Stimulated activated CD8-positive, alpha-beta memory T cell treated with anti-CD3 and anti-CD28 coated beads, Interleukin-4, amount 100 ng/mL, for 24 hours (primary cell): ENCODE data around the gene TENT5A.

Experiments used
- DNase-seq: peaks from one replicate; pipeline ENCODE4 v3.0.0-alpha.2; 2020; ENCODE audit warnings: low read depth

The TENT5A gene

DNA sequence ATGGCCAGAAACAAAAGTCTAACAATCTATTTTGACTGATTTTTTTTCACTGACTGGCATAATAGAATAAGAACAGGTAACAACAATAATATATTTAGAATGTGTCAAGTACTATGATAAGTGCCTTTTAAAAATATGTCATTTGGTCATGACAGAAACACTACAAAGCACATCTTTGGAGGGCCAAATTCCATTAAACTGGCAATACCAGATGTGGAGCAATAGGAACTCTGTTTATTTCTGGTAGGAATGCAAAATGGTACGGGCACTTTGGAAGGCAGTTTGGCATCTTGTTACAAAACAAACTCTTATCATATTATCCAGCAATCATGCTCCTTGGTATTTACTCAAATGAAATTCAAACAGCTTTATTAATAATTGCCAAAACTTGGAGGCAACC is 39.3 kb downstream of the TENT5A start:
- no peak for DNase-seq

DNA sequence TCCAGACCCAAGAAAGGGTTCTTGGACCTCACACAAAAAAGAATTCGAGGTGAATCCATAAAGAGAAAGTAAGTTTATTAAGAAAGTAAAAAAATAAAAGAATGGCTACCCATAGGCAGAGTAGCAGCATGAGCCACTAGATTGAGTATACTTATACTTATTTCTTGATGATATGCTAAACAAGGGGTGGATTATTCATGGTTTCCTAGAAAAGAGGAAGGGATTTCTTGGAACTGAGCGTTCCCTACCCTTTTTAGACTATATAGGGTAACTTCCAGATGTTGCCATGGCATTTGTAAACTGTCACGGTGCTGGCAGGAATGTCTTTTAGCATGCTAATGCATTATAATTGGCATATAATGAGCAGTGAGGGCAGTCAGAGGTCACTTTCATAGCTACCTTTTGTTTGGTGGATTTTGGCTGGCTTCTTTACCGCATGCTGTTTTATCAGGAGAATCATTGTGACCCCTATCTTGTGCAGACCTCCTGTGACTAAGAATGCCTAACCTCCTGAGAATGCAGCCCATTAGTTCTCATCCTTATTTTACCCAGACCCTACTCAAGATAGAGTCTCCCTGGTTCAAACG is 44.3 kb downstream of the TENT5A start:
- no peak for DNase-seq

DNA sequence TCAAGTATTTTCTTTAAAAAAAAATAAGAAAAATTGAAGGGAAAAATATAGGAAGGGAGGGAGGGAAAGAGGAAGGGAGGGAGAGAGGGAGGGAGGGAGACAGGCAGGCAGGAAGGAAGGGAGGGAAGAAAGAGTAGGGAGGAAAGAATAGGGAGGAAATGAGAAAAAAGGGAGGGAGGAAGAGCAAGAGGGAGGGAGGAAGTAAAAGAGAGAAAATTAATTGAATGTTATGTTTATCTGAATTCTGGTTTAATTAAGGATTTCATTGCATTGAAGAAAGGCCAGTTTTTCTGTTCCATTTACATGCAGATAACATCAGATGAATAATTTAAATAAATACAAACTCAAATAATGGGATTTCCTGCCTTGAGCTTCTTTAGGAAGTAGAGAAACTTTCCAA is 47.8 kb downstream of the TENT5A start:
- no peak for DNase-seq

DNA sequence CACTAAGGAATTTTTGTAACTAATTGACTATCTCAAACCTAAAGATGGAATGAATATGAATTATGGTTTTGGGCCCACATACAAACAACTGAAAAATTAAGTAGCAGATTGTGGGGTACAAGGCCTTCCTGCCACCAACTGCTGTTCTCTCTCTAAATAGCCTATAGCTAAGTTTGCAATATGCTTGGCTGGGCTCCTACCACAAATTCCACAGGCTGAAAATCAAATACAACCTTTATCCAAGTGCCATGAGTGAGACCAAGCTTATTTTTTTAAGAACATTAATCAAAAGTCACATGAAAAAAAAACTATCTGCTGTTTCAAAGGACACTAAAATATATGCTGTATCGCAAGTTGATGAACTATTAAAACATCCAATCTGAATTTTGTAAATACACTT is 52.1 kb downstream of the TENT5A start:
- DNase-seq = no peak

DNA sequence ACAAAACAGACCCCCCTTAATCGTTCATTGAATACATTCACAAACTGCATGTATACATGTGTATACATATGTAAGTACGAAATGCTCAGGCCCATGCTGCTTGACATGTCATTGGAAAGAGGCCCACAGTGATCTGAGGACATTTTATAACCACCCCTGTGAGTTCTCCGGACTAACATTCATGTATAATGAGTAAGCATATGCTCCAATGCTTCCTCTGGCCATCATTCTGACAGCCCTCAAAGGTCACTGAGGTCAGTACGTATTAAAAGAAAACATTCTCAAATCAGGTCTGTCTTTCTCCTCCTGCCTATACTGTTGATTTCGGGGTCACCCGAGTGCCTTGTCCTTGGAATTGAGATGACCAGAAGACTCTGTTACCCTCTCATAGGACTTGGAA is 54.9 kb downstream of the TENT5A start:
- DNase-seq = no peak

DNA sequence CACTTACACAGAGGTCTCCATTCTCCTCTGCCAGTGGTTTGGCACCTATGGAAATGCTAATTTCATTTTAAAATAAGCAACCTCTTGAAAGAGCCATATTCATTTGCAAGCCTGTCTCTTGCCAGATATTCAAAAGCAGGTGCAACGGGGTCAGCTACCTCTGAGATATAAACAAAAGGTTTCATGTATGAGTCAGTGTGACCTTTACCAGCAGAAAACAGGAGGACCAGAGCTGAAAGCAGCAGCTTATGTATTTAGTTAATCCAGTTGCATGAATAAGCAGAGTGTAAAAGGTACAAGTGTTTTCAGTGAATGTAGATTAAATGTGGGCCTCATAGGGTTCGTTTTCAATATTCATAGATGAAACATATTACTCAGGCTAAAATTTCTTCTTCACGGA is 56.0 kb downstream of the TENT5A start:
- DNase-seq = no peak
